Measurements from ENCODE around the gene CLEC16A. TPM values are rescaled to one million over a fixed set of nuclear protein-coding genes. Genes with fewer than 3 reads are reported as not detected.

Gene CLEC16A
- total RNA-seq, 4 donors from 2014 or later: 29.5 to 58.8 (median 48.4) TPM

GRCh38 chr16:10897134-10897533 lies 47.2 kb upstream of the CLEC16A start:
- no peaks in the 10 kb centered on the region for H3K4me1 ChIP-seq
- H3K9me3 ChIP-seq: no peaks in the 10 kb centered on the region
- no peaks in the 10 kb centered on the region for H3K27me3 ChIP-seq
- 74 to 78% methylated on average over 5 of the region's 5 CpGs for WGBS, 2 donors
- H3K27ac ChIP-seq: no peak overlapping the region
- no peak for DNase-seq
- TF ChIP-seq CTCF (IDR thresholded peaks at IDR 0.05) (no peak), POLR2A (IDR thresholded peaks at IDR 0.05) (no peak)
- H3K36me3 ChIP-seq: no peaks in the 10 kb centered on the region
- no peak overlapping the region for H3K4me3 ChIP-seq (replicated peaks in 1 of 3)
- intact Hi-C loops (cut with DNase I): no loop called here

GRCh38 chr16:10902999-10903398 lies 41.4 kb upstream of the CLEC16A start:
- intact Hi-C loops (cut with DNase I): no loop called here
- Histone ChIP-seq H3K27me3 (no peaks in the 10 kb centered on the region), H3K4me3 (replicated peaks in 1 of 3) (no peak overlapping the region), H3K4me1 (peaks cover 5 to 10% of the 10 kb centered on the region in 2 donors), H3K27ac (no peak overlapping the region), H3K9me3 (no peaks in the 10 kb centered on the region), H3K36me3 (no peaks in the 10 kb centered on the region)
- TF ChIP-seq POLR2A (IDR thresholded peaks at IDR 0.05): no peak
- no peak for TF ChIP-seq CTCF (IDR thresholded peaks at IDR 0.05)
- DNase-seq: no peak
- 95 to 100% methylated on average over 1 of the region's 1 CpG for WGBS, 2 donors

GRCh38 chr16:10906482-10906881 lies 37.9 kb upstream of the CLEC16A start:
- Histone ChIP-seq H3K27me3 (no peaks in the 10 kb centered on the region), H3K36me3 (no peaks in the 10 kb centered on the region), H3K4me1 (peaks cover 5 to 10% of the 10 kb centered on the region in 2 donors), H3K9me3 (no peaks in the 10 kb centered on the region), H3K27ac (no peak overlapping the region), H3K4me3 (replicated peaks in 1 of 3) (no peak overlapping the region)
- intact Hi-C loops (cut with DNase I): no loop called here
- 93 to 94% methylated on average over 9 to 15 of the region's 19 CpGs for WGBS, 2 donors
- DNase-seq: no peak
- TF ChIP-seq POLR2A (IDR thresholded peaks at IDR 0.05): no peak

GRCh38 chr16:10906914-10907756 lies 37.2 kb upstream of the CLEC16A start:
- Histone ChIP-seq H3K27ac (peak overlapping the region in 1 of 3 donors; percentile 12), H3K9me3 (no peaks in the 10 kb centered on the region), H3K4me3 (replicated peaks in 1 of 3) (no peak overlapping the region), H3K36me3 (no peaks in the 10 kb centered on the region), H3K4me1 (peaks cover 5 to 10% of the 10 kb centered on the region in 2 donors), H3K27me3 (no peaks in the 10 kb centered on the region)
- peak; percentile 91 to 96 for DNase-seq
- TF ChIP-seq POLR2A (IDR thresholded peaks at IDR 0.05) (no peak), CTCF (IDR thresholded peaks at IDR 0.05) (no peak)
- 69 to 85% methylated on average over 14 to 29 of the region's 46 CpGs for WGBS, 2 donors
- intact Hi-C loops (cut with DNase I): no loop called here

- TF ChIP-seq POLR2A (IDR thresholded peaks at IDR 0.05) (no peak), CTCF (IDR thresholded peaks at IDR 0.05) (no peak)
- H3K36me3 ChIP-seq: no peaks in the 10 kb centered on the region
- no peak overlapping the region for H3K4me3 ChIP-seq (replicated peaks in 1 of 3)
- 73 to 82% methylated on average over 13 to 20 of the region's 21 CpGs for WGBS, 2 donors
- no peaks in the 10 kb centered on the region for H3K9me3 ChIP-seq
- H3K27ac ChIP-seq: peak overlapping the region in 1 of 3 donors; percentile 12
- DNase-seq: no peak
- H3K4me1 ChIP-seq: peaks cover 5 to 10% of the 10 kb centered on the region in 2 donors
- intact Hi-C loops (cut with DNase I): no loop called here
- no peaks in the 10 kb centered on the region for H3K27me3 ChIP-seq
Observed at GRCh38 chr16:10907757-10908045, 36.7 kb upstream of the CLEC16A start.

Data from thyroid gland (tissue), 4 donors.